HG03439 (cell line): ENCODE data around the gene C22orf39.

ENCODE experiments used
- ATAC-seq: cut with Tn5 transposase; IDR thresholded peaks from one replicate; pipeline ENCODE4 v1.9.1; 2021; ENCODE audit warnings: mild to moderate bottlenecking, moderate library complexity; ENCODE audit not compliant: unreplicated experiment

Gene C22orf39

DNA sequence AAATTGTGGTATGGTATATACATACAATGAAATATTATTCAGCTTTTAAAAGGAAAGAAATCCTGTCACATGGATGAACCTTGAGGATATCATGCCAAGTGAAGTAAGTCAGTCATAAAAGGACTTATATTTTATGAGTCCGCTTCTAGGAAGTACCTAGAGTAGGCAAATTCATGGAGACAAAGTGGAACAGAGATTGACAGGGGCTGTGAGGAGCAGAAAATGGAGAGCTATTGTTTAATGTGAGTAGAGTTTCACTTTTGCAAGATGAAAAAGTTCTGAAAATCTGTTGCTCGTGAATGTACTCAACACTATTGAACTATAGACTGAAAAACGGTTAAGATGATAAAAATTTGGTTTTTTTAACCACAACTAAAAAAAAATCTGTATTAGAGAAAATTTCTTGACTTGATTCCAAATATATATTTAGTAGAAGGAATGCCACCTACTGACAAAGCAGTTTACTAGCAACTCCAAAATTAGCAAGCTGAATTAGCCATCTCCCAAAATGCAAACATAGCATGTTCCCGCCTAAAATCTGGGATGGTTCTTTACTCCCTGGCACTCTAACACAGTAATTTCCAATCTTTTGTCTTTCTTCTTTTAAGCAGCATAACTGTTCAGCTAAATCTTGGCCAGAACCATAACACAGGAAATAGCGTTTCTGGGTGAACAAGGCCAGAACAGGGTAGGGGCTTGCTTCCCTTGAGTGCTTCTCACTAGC, 30.0 kb upstream of the C22orf39 start:
- no peak for ATAC-seq

GRCh38 chr22:19476023-19476422, 28.5 kb upstream of the C22orf39 start:
- ATAC-seq = no peak

GRCh38 chr22:19473578-19473977, 26.1 kb upstream of the C22orf39 start:
- ATAC-seq = no peak

DNA sequence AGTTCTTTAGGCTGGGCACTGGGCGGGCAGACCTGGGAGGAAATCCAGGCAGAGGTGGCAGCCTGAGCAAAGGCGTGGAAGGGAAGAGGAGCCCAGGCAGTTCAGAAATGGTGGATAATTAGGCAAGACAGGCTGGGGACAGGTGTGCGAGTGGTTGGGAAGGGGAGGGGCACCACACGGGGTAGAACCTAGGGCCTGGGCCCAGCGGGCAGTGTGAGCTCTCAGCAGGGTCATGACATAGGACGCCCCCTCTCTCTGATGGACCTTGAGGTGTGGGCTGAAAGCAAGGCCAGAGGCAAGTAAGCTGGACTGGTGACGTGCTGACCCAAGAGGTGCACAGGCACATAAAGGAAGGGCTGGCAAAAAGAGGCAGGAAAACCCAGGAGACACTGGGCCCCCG, 24.7 kb upstream of the C22orf39 start:
- no peak for ATAC-seq

DNA sequence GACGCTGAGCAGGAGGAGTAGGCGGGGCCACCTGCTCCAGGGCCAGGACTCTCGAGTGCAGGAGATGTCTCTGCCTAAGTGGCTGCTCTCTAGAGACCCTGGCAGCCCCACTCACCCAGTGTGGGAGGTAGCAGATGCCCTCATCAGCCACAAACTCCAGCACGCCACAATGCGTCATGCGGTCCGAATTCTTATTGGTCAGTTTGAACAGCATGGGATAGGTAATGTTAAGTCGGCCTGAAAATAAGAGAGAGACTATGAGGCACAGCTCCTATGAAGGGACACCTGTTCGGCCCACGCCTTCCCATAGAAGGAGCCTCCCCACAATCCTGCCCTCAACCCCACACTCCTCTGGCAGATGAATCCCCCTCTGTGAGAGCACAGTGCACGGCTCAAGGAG, 24.1 kb upstream of the C22orf39 start:
- ATAC-seq = no peak

DNA sequence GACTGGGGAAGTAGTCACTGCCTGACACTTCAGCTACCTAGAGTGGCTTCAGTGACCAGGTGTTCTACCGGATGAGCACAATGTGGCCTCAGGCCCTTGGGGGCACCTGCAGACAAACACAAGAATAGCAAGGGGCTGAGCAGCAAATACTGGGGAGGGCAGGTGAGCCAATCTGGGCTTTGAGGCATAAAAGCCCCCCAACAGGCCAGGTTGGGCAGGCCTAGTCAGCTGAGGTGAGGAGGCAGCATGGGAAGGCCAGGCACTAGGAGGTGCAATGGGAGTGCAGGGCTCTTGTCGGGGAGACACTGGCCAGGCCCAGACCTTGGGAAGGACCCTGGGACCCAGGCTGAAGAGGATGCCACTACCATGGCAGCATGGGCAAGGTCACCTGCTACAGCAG, 22.5 kb upstream of the C22orf39 start:
- no peak for ATAC-seq

- no peak for ATAC-seq
Measured at GRCh38 chr22:19469421-19469820, 21.9 kb upstream of the C22orf39 start.

- ATAC-seq = no peak
Measured at GRCh38 chr22:19467912-19468311, 20.4 kb upstream of the C22orf39 start.

- no peak for ATAC-seq
Measured at GRCh38 chr22:19466848-19467752, 19.6 kb upstream of the C22orf39 start.

DNA sequence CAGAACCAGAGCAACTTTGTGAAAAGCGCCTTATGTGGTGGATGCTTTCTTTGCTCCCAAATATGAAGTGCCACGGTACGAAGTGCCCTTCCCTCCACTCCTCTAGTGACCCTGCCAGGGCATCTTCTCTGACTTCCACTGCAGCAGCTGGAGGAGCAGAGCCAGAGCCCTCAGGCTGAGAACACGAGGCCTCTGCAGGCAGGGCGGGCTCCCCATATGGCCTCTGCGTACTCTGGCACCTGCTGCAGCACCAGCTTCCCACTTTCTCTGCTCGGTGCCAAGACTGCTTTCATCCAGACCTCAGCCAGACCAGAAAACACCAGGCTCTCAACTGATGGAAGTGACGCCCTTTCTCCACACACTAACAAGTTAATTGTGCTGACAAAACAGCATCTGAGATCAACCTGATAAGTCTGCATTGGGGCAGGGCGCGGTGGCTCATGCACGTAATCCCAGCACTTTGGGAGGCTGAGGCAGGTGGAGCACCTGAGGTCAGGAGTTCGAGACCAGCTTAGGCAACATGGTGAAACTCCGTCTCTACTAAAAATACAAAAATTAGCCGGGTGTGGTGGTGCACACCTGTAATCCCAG, 18.7 kb upstream of the C22orf39 start:
- no peak for ATAC-seq

GRCh38 chr22:19464975-19465374, 17.5 kb upstream of the C22orf39 start:
- ATAC-seq = no peak

GRCh38 chr22:19464546-19464945, 17.0 kb upstream of the C22orf39 start:
- no peak for ATAC-seq

- no peak for ATAC-seq
Measured at GRCh38 chr22:19463491-19464469, 16.3 kb upstream of the C22orf39 start.

DNA sequence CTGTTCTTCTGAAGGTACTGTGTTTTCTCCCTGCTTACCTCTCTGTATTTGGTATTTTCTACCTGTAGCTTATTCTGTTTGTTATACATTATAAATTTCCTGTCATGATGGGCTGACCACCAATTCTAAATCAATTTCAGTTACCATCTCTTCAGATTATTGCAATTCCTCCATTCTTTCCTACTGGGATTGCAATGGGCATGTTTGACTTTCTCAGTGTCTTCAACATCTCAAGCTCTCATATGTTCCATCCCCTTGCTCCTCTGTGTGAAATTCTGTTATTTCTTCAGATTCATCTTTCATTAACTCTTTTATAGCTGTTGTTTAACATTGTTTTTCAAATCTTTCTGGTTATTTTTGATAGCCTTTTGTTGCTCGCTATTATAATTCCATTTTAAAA, 15.5 kb upstream of the C22orf39 start:
- ATAC-seq = no peak

- no peak for ATAC-seq
Measured at GRCh38 chr22:19461506-19461905, 14.0 kb upstream of the C22orf39 start.

- no peak for ATAC-seq
Measured at GRCh38 chr22:19460036-19460435, 12.5 kb upstream of the C22orf39 start.

GRCh38 chr22:19457828-19458428, 10.4 kb upstream of the C22orf39 start:
- ATAC-seq = no peak

- no peak for ATAC-seq
Measured at GRCh38 chr22:19456541-19456940, 9.0 kb upstream of the C22orf39 start.

- ATAC-seq = no peak
Measured at GRCh38 chr22:19455585-19456370, 8.3 kb upstream of the C22orf39 start.
